ENCODE results near the gene WT1. TPM values are rescaled to one million over a fixed set of nuclear protein-coding genes. Genes with fewer than 3 reads are reported as not detected.

The WT1 gene
- total and polyA plus RNA-seq, 2 donors (not counting 3 experiments of a cell fraction or from before 2014, with no cell fraction given) = not detected

DNA sequence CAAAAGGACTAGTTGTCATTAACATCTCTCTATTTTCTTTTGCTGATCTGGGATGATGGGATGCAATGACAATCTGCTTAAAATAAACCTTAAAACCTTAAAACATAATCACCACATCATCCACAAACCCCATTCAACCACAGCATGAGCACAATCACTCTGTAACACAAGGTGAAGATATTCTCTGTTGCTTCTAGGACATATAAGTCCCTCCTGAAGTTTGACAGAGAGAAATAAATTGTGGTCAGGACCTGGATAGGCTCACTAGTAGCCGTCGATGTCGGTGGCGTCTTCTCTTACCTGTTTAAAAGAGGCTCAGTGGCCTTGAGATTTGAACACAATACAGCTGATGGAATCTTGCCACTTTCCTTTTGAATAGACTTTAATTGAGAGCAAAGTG is 47.9 kb downstream of the WT1 start:
- H3K27ac ChIP-seq (ENCODE audit: insufficient read depth, low read depth, low read length) = no peak overlapping the region
- ChIA-PET CTCF (interaction anchor here (0.9 to 3.4 kb wide), 6 partner anchors 11 to 405 kb away, joined by 3 to 17 read pairs (median 8); no protein-coding TSS in a partner anchor), POLR2A (no interaction called here)
- DNase-seq (ENCODE audit: low read depth, low spot score) = no peak
- H3K9ac ChIP-seq (replicated peaks; ENCODE audit: extremely low read depth, insufficient read depth, low read length) = no peak overlapping the region
- H4K20me1 ChIP-seq (replicated peaks; ENCODE audit: control insufficient read depth, extremely low read depth, insufficient read depth, low read length) = no peaks in the 10 kb centered on the region
- no peak overlapping the region for H3K4me2 ChIP-seq (ENCODE audit: insufficient read depth, low read length)
- H3K4me1 ChIP-seq (ENCODE audit: control insufficient read depth, extremely low read depth, insufficient read depth, low read length) = no peaks in the 10 kb centered on the region
- BruUV-seq (replicated peaks) = no TSS peak
- H3K9me3 ChIP-seq (replicated peaks; ENCODE audit: control insufficient read depth, insufficient read depth, low read length) = no peaks in the 10 kb centered on the region
- H3K9me1 ChIP-seq (replicated peaks; ENCODE audit: control insufficient read depth, extremely low read depth, insufficient read depth, low read length) = no peaks in the 10 kb centered on the region
- intact Hi-C loops (cut with micrococcal nuclease) = no loop called here
- no peak overlapping the region for H2AFZ ChIP-seq (ENCODE audit: low read depth, low read length)
- TF ChIP-seq EZH2 (IDR thresholded peaks at IDR 0.05; ENCODE audit: borderline replicate concordance, low read depth, low read length, severe bottlenecking) = no peak
- TF ChIP-seq, protein P1, sequence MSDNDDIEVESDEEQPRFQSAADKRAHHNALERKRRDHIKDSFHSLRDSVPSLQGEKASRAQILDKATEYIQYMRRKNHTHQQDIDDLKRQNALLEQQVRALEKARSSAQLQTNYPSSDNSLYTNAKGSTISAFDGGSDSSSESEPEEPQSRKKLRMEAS (IDR thresholded peaks at IDR 0.05; ENCODE audit: insufficient read depth, insufficient read length) = no peak
- no peak for TF ChIP-seq GATA2 (IDR thresholded peaks at IDR 0.05; ENCODE audit: insufficient read depth, insufficient read length, low read depth, low read length)
- TF ChIP-seq MYC (IDR thresholded peaks at IDR 0.05; ENCODE audit: low read depth, low read length) = no peak
- TF ChIP-seq FOS (IDR thresholded peaks at IDR 0.05; ENCODE audit: borderline replicate concordance, insufficient read depth, low read length) = no peak
- no peak for TF ChIP-seq POLR2A (IDR thresholded peaks at IDR 0.05; ENCODE audit: low read depth, low read length)
- no peak for TF ChIP-seq POLR2AphosphoS5 (IDR thresholded peaks at IDR 0.05; ENCODE audit: insufficient read depth, low read depth, low read length)
- TF ChIP-seq JUN (IDR thresholded peaks at IDR 0.05; ENCODE audit: borderline replicate concordance, insufficient read depth, insufficient read length, low read depth) = no peak
- TF ChIP-seq, protein P2, sequence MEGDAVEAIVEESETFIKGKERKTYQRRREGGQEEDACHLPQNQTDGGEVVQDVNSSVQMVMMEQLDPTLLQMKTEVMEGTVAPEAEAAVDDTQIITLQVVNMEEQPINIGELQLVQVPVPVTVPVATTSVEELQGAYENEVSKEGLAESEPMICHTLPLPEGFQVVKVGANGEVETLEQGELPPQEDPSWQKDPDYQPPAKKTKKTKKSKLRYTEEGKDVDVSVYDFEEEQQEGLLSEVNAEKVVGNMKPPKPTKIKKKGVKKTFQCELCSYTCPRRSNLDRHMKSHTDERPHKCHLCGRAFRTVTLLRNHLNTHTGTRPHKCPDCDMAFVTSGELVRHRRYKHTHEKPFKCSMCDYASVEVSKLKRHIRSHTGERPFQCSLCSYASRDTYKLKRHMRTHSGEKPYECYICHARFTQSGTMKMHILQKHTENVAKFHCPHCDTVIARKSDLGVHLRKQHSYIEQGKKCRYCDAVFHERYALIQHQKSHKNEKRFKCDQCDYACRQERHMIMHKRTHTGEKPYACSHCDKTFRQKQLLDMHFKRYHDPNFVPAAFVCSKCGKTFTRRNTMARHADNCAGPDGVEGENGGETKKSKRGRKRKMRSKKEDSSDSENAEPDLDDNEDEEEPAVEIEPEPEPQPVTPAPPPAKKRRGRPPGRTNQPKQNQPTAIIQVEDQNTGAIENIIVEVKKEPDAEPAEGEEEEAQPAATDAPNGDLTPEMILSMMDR (IDR thresholded peaks at IDR 0.05; ENCODE audit: extremely low read depth in 1 of 2, insufficient read depth in 1 of 2, low read depth in 1 of 2, low read length in 2 of 2) = no peak
- no peak for FAIRE-seq
- H3K27me3 ChIP-seq (ENCODE audit: control insufficient read depth in 2 of 2, insufficient read depth in 2 of 2, low read length in 2 of 2) = no peaks in the 10 kb centered on the region
- no peak overlapping the region for H3K4me3 ChIP-seq (replicated peaks in 1 of 3; ENCODE audit: insufficient read depth in 1 of 3, low read depth in 1 of 3, low read length in 3 of 3)
- no peaks in the 10 kb centered on the region for H3K79me2 ChIP-seq (ENCODE audit: control insufficient read depth, insufficient read depth, low read length)
- dilution Hi-C loops (cut with MboI; ENCODE audit: extremely low pct_ligation_motif_present, low sequenced_read_pairs) = no loop called here
- no peaks in the 10 kb centered on the region for H3K36me3 ChIP-seq (ENCODE audit: control insufficient read depth in 2 of 2, extremely low read depth in 1 of 2, insufficient read depth in 2 of 2, low read length in 2 of 2)

Measured in endothelial cell of umbilical vein (primary cell).